ENCODE measurements around the gene BCL11A.
"Not testable (repeated sequence)": the region's sequence is repeated elsewhere in the genome, so short reads cannot be mapped to it uniquely, and the experiment has no call there.

The BCL11A gene

DNA sequence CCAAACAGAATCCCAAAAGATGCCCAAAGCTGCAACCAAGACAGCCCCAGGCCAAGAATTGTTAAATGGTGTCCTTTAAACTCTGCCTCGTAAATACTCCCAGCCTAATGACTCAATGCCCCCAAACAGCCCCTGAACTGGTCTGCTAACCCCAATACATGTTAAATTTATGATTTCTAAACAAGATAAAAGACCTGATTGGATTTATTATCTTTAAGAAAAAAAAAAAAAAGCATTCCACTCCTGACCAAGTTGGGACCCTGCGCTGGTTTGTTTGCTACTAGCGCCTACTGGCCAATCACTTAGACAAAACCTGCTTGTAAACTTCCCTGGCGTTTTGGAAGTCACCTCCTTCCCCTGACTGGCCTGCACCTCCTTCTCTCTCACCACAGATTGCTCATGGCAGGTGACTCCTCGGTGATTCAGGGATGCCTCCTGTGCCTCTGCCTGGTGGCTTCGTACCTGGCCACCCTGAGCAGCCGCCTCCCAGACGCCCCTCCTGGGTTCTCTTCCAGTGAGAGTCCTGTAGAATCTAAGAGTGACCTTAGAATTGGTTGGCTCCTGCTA, 121.3 kb downstream of the BCL11A start:
- DNase-seq (ENCODE audit: low spot score), result no peak

DNA sequence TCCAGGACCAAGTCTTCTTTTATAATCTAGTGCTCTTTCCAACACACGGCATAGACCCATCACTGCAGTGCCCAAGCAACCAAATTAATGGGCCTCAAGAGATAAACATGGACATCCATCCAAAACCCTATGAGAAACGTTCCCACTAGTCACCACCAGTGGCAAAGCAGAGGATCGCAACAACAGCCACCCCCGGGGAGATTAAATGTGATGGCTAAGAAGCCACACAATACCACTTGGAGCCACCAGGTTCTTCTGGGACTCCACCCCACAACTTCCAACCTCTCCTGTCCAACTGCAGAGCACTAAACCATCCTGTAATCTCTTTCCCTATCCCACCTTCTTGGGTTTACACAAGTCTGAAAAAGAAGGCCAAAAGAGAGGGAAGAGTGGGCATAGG, 123.8 kb downstream of the BCL11A start:
- no peak for DNase-seq (ENCODE audit: low spot score)

DNA sequence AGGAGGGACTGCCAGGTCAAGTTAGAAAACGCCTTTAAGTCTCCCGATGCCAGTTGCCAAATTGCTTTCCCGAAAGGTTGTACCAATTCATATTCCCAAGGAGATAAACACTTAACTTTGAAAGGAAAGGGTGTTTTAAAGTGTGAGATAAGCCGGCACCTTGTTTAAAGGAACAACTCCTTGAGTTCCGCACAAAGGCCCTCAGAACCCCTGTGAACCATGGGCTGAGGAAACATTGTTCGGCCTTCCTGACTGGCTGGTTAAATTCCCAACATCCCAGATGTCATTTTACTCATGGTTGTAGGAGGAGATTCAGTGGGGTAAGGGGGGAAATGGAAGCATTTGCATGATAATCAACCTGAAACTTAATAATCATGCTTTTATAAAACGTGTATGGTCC, 126.6 kb downstream of the BCL11A start:
- DNase-seq (ENCODE audit: low spot score), result no peak

DNA sequence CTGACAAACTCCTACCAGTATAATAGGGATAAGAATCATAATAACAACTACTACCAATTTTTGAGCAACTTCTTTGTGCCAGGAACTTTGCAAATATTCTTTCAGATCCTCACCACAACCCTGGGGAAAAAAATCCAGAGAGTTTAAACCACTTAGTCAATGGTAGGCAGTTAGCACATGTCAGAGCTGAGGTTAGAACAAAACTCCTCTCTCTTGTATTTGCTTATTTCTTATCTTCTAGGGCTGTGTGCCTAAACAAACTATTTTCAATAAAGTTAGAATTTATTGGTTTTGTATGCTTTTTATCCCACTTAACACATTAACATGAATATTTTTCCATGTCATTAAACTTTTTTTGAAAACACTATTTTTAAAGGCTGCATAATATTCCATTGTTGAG, 127.1 kb downstream of the BCL11A start:
- no peak for DNase-seq (ENCODE audit: low spot score)

DNA sequence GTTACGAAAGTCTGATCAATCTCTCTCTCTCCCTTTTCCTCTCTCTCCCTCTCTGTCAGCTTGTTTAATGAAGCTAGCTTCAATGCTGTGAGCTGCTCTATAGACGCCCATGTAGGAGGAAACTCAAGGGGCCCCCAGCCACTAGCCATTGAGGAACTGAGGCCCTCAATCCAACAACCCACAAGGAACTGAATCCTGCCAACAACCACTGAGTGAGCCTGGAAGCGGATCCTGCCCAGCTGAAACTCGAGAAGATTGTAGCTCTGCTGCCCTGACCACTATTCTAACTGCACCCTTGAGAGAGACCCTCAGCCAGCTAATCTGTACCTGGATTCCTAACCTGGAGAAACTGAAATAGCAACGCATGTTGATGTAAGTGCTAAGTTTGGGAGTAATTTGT, 129.2 kb downstream of the BCL11A start:
- no peak for DNase-seq (ENCODE audit: low spot score)

DNA sequence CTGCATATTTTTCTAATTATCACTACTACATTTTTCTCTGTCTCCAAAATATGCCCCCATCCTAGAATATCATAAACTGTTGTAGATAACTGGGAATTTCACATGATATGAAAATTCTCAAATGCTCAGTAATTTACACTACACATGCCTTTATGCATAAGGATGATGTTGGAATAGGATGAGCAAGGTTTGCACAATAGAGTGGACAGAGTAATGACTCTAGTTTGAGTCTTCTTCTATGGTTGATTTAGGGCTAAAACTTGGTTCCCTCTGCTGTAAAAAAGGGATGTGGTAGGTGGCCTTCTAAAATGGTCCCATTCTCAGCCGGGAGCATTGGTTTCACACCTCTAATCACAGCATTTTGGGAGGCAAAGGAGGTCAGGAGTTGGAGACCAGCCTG, 129.9 kb downstream of the BCL11A start:
- no peak for DNase-seq (ENCODE audit: low spot score)

DNA sequence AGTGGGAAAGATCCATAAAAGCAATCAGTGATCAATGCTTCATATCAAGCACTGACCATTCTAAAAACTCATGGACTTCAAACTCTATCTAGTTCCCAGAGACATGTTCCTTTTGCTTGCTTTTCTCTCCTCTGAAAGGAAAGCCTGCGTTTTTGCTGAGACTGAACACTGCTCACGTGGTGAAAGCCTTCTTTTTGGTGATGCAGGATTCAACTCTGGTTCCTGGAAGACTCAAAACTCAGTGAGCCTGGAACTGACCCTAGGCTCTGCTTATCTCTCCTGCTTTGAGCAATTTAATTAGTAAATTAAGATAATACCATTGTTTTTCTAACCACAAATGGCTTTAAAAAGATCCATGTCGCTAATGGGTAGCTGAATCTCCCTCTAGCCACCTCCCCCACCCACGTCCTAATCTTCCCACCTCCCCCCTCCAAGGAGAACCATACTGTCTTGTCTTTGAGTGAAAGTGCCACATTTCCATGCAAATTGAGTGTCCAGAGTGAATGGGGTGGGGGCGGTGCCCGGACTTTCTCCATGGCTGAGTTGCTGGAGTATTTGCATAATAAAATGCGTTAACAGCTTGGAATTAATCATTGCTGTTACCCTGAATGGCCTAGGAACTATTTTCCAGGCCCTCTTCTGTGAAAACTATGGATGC, 130.5 kb downstream of the BCL11A start:
- no peak for DNase-seq (ENCODE audit: low spot score)

DNA sequence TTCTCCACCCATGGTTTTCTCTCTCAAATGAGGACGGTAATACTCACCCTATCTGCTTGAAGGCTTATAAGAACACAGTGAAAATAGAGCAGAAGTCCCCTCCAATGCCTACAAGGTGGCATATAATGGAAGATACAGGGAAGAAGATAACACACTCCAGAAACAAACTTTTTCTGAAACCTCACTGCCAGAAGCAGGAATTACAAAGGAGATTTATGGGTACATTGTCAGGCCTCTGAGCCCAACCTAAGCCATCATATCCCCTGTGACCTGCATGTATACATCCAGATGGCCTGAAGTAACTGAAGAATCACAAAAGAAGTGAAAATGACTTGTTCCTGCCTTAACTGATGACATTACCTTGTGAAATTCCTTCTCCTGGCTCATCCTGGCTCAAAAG, 136.2 kb downstream of the BCL11A start:
- not testable (repeated sequence) for DNase-seq (ENCODE audit: low spot score)

DNA sequence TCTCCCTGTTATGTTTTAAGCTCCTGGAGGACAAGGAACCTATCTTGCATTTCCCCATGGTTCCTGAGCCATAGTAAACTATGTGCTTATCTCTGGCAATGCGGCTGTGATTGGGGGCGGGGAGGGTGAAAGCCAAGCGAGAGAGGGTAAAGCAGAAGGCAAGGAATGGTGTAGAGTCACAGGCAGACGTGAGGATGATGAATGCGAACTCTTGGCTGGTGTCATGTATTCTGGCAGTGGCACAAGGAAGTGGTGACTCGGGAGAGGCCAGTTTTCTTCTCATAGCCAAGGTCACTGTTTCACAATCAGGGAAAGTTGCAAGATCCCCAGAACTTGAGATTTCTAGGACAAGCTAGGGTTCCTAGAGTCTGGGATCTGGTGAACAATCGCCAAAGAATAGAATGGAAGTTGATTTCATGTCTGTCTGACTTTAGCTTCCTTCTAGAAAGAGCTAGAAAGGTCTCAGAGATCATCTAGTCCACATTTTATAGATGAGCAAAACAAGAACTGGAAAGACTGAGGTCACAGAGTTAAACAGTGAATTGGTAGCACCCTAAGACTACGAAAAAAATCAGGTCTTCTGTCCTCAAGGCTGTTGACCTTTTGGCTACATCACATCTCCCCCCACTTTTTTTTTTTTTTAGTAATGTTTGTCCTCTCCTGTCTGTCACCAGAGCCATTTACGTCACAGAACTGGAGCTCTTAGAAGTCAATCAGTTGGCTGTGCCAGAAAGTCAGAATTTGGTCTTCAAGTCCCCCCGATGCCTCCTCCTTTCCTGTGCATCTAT, 137.0 kb downstream of the BCL11A start:
- DNase-seq (ENCODE audit: low spot score), result no peak

DNA sequence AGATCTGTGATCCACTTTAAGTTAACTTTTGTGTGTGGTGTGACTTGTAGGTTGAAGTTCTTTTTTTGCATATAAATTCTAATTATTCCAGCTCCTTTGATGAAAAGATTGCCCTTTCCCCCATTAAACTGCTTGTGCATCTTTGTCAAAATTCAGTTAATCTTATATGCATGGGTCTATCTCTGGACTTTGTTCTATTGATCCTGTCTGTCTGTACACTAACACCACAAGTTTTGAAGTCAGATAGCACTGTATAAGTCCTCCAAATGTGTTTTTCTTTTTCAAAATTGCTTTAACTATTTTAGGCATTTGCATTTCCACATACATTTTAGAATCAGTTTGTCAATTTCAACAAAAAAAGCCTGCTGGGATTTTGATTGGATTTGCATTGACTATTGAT, 137.6 kb downstream of the BCL11A start:
- DNase-seq (ENCODE audit: low spot score), result no peak

DNA sequence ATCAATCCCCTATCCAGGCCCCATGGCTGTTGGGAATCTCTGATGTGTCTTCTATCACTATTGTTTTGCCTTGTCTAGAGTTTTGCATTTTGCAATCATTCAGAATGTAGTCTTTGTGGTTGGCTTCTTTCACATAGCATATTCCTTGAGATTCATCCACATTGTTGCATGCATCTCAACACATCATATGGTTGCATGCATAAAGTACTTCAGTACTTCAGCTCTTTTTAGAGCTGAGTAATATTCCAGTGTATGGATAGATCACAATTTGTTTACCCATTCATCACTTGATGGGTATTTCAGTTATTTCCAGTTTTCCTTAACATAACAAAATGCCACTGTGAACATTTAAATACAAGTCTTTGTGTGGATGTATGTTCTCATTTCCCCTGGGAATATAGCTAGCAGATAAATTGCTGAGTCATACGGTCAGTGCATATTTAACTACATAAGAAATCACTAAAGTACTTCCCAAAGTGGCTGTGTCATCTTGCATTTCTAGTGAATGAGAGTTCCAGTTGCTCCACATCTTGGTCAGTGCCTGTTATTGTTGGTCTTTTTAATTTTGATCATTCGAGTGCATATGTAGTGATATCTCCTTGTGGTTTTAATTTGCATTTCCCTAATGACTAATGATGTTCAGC, 138.8 kb downstream of the BCL11A start:
- no peak for DNase-seq (ENCODE audit: low spot score)

DNA sequence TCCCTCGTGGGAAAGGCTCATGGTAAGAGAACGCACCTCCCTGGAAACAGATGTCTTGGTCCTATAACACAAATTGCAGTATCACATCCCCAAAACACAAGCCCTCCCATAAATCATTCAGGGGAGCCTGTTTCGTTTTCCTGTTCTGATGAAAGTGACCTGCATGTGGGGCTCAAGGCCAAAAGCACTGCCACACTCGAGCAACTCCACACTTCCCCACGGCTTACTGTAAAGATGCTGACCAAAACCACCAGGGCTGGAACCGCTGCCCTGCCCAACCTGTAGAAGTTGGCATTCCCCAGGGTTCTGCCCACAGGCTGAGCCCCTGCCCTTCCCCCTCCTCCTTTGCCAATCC, 139.7 kb downstream of the BCL11A start:
- no peak for DNase-seq (ENCODE audit: low spot score)

DNA sequence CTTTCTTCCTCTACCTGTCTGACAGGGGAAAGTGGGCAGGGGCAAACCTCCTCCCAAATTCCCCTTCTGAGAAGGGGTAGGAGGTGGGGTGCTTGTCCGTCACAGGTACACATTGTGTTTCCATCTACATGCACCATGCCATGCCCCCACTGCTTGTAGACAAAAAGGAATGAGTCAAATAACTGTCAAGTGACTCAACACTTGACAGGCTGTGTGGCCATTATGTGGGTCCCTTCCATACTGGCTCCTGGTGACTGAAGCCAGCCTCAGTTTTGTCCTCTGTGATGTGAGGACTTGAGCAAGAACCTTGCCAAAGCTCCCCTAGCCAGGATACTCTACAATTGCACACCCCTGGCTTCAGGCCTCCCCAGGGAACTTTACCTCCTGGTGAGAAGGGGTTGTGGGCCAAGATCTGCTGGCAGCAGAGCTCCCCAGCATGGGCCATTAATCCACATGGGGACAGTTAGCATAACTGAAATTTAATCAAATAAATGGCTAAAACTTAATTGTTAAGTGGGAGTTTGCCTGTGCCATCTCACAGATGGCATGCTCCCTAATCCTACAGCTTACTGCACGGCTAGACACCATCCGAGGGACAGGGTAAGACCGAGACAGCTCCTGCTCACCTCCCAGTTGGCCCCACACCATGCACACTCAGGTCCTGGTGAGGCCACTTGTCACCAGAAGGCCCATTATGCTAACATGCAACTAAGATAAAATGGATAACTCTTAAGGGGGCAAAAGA, 140.2 kb downstream of the BCL11A start:
- DNase-seq (ENCODE audit: low spot score), result no peak

DNA sequence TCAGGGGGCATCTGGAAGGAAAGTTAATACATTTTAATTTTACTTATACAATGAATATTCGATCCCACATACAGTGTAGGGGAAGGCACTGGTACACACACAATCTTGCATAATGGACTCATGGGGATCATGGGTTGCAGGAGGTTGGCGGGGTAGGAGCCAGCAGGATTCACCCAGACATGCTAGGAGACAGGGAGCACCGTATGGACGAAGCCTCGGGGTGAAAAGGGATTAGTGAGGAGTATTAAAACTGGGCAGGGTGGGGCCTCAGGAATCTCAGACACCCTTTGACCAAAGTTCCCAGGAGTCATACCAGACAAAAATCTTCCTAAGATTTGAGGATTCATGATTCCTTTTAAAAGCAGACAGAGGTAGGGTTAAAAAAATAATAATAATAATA, 140.8 kb downstream of the BCL11A start:
- no peak for DNase-seq (ENCODE audit: low spot score)

DNA sequence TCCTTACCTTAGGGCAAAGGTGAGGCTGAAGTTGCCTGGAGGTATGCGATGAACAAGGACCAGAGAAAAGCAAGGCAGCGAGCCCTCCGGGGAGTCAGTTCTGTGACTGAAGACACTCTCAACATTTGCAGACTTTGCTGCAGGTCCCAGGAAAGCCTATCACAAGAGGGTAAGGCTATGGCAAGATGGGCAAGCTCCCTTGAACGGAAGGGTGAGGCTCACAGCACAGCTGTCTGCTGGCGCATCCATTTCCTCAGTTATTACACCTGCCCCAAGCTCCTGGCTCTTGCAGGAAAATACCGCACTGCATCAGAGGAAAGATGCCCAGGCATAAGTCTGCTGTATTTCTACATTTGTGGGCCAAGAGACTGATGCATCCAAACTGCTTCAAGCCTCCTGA, 141.4 kb downstream of the BCL11A start:
- no peak for DNase-seq (ENCODE audit: low spot score)

DNA sequence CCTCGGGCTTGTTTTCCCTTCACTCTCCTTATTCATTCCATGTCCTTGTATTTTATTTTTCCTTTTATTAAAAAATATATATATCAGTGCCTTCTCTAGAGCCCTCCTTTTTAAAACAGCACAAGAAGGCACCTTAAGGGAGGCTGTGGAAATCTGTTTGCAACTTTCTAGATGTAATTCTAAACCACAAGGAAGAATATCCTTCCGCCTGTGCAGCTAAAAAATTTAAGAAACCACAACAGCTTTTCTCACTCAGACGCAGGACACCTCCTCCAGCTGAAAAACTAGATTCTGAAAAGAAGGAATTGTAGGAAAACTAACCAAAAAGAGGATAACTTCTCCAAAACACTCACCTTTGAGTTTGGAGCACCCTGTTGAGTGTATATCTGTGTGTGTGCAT, 142.2 kb downstream of the BCL11A start:
- no peak for DNase-seq (ENCODE audit: low spot score)

DNA sequence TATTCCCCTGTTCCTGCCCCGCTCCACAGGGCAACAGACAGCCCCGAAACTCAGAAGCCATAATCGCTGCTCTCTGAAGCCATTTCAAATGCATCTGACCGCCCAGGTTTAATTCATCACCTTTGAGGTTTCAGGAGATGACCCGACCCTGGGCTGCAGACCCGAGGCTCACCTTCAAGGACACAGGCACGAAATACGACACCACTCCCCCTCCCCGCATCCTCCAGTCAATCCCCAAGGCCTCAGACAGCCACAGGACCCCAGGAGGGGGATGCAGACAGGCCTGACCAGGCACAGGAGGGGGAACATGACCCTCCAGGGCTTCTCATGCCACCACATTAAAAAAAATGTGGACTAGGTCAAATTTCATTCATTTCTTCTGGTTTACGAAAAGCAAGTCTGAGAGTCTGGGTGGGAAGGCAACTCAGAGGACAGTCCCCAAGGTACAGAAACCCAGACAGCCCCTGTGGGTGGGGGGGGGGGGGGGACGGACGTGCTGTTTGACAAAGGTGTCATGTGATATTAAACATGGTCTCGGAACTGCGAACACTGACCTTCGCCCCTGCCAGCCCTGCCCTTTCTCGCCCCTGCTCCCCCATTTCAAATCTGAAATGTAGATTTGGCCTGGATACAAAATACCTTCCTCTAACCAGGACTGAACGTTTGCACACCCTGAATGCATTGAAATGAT, 142.9 kb downstream of the BCL11A start:
- no peak for DNase-seq (ENCODE audit: low spot score)

DNA sequence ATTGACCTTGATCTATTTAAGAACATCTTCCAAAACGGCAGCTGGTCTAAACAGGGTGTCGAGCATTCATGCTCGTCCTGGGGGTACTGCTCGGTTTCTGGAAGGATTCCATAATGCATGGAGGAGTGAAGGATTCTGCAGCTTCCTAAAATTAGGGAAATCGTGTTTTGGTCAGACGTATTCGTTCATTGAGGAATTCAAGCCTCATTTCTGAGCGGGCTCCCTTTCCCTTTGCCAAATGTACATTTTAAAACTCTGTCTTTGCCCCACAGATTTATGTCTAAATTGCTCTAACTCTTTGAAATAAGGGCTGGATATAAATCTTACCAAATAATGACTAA, 144.0 kb downstream of the BCL11A start:
- no peak for DNase-seq (ENCODE audit: low spot score)

DNA sequence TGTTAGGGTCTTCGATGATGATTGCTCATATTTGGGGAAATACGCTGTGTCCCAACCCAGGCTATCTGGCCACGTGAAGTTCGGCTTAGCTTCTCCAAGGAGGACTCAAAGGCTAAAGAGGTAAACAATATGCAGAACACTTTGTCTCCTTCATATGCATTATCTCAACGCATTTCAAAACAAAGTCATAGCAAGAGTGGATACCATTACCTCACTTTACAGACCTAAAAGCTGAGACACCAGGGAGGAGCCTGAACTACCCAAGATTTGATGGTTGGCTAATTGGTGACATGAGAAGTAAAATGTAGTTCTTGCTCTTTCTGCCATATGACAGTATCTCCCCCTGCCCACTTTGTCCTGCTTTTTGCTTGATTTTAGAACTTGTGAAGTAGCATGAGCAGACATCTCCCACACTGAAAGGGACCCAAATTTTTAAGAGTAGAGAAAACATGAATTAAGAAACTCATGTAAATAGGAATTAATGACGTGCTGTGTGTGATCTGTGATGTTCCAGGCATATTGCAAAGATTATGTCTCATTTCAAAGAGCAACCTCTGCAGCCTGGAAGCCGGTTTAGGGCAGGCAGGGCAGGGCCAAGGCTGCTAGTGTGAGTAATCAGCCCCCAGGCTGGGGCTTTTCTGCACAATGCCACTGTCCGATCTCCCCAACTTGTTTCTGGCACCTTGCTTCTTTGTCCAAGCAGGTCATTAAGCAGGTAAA, 144.5 kb downstream of the BCL11A start:
- DNase-seq (ENCODE audit: low spot score), result no peak

DNA sequence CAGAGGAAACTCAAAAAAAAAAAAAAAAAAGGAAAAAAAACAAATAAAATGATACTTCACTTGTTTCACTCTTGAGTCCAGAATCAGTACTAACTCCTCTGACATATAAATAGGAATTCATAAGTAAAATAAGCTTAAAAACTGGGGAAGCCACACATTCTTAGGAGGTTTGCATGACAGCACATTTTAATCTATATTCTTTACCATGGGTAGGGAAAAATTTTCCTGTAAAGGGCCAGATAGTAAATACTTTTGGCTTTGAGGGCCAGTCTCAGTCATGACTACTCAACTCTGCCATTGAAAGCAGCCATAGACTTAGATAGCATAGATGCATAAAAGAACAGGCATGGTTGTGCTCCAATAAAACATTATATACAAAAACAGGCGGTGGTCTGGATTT, 145.2 kb downstream of the BCL11A start:
- no peak for DNase-seq (ENCODE audit: low spot score)

DNA sequence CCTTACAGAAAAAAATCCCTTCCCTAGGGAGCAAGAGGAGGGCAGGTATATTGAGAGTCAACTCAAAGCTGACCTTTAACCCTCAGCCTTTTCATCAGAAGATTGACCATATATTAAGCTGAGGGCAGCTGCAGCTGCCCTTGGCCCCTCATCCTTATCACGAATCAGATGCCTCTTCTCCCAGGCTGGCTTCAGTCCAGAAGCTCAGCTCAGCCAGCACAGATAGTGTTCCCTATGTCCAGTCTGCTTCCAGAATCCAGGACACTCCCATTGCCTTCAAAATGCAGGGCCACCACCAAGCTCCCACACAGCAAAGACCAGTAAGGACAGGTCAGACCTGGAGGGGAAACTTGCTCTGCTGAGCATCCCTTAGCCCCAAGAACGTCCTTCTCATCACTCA, 146.1 kb downstream of the BCL11A start:
- DNase-seq (ENCODE audit: low spot score), result no peak

Measured in AG20443 (cell line).